Lower leg skin (tissue), 4 donors: ENCODE data around the gene INPP4A. TPM values are rescaled to one million over a fixed set of nuclear protein-coding genes. Genes with fewer than 3 reads are reported as not detected.

Experiments
- DNase-seq, 2 donors: peaks; one replicate each; pipeline ENCODE4 v3.0.0-alpha.2; 2019; ENCODE audit warnings: low spot score in 2 of 2
- H3K4me3 ChIP-seq: fragments of 200-600 bp; sonication (generic); 2 replicates; pipeline ENCODE4 v1.5.1; 2017; ENCODE audit warnings: mild to moderate bottlenecking, low read depth; ENCODE audit not compliant: poor library complexity, severe bottlenecking
- POLR2A ChIP-seq, 2 donors: fragments of 450-650 bp; IDR thresholded peaks; one replicate each; pipeline ENCODE4 v1.6.1; 2016 to 2017; ENCODE audit warnings: antibody characterized with exemption in 2 of 2, mild to moderate bottlenecking in 1 of 2, moderate library complexity in 1 of 2
- WGBS, 2 donors: methylation state at CpG; one replicate each; pipeline ENCODE4 v1.1.5; 2018; 5-methylcytosine and 5-hydroxymethylcytosine counted together
- intact Hi-C: fragments of 100-400 bp; cut with DNase I; formaldehyde crosslinking; loops from one replicate; pipeline ENCODE4 v1.15.0; 2023; ENCODE audit warnings: low total_unique reads
- total RNA-seq, 4 donors: library from RNA; depleted of rRNA; stranded (reverse); fragments of >200 nt; gene quantifications; one replicate each; pipeline ENCODE4 v1.1.0, GENCODE V29; 2016
- TF ChIP-seq, protein P1 (sequence below), 3 donors: fragments of 450-650 bp; IDR thresholded peaks; one replicate each; pipeline ENCODE4 v1.5.1; 2016; ENCODE audit warnings: antibody characterized with exemption in 3 of 3, mild to moderate bottlenecking in 3 of 3, moderate library complexity in 2 of 3

Gene INPP4A
- total RNA-seq, 4 donors from 2014 or later, result 6.7 to 15.5 (median 10.7) TPM

DNA sequence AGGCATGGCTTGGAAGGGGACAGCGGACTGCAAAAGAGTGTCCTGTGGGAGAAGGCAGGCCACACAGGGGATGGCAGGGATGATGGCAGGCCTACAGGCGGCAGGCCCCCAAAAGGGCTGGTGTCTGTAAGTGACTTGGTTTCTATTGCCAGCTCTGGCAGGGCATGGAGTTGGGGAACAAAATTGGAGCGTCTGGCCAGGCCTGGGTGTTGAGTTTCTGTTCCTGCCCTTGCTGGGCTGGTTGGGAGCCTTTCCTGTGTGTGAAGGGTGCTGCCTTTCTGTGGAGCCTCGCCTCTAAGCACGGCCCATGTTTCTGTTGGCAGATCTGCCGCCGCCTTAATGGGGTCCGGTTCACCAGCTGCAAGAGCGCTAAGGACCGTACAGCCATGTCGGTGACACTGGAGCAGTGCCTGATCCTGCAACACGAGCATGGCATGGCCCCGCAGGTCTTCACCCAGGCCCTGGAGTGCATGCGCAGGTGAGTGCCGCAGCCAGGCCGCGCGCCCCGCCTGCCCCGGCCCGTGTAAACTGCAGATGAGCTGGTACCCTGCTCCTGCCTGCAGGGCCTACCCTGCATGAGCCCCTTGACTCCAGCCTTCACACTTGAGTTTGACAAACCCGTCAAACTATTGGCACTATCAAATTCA lies 132.1 kb downstream of the INPP4A start:
- no peak overlapping the region for H3K4me3 ChIP-seq
- peak in 1 of 2 donors; percentile 79 for DNase-seq
- TF ChIP-seq POLR2A (IDR thresholded peaks at IDR 0.05), result no peak
- TF ChIP-seq, protein P1, sequence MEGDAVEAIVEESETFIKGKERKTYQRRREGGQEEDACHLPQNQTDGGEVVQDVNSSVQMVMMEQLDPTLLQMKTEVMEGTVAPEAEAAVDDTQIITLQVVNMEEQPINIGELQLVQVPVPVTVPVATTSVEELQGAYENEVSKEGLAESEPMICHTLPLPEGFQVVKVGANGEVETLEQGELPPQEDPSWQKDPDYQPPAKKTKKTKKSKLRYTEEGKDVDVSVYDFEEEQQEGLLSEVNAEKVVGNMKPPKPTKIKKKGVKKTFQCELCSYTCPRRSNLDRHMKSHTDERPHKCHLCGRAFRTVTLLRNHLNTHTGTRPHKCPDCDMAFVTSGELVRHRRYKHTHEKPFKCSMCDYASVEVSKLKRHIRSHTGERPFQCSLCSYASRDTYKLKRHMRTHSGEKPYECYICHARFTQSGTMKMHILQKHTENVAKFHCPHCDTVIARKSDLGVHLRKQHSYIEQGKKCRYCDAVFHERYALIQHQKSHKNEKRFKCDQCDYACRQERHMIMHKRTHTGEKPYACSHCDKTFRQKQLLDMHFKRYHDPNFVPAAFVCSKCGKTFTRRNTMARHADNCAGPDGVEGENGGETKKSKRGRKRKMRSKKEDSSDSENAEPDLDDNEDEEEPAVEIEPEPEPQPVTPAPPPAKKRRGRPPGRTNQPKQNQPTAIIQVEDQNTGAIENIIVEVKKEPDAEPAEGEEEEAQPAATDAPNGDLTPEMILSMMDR (IDR thresholded peaks at IDR 0.05), result no peak
- intact Hi-C loops, result no loop called here
- 84 to 97% methylated on average over 12 to 21 of the region's 22 CpGs for WGBS, 2 donors

DNA sequence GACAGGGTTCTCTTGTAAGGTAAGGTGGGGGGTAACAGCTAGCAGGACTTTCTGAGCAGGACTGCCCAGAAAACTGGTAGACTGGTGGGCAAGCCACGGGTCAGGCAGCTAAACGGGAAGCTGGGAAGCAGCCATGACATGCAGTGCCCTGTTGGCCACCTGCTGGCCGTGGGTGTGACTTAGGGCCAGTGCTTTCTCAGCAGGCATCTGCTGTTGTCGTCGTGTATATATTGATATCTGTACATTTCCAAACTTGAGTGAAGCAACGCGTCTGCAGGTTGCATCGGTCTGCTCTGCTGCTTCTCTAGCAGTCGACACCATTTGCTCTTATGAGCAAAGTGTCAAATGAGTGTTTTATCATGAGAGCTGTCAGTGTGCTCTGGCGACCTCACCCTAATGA lies 132.7 kb downstream of the INPP4A start:
- no peak for TF ChIP-seq POLR2A (IDR thresholded peaks at IDR 0.05)
- TF ChIP-seq, protein P1 (IDR thresholded peaks at IDR 0.05), result no peak
- DNase-seq, result peak in 1 of 2 donors; percentile 46
- intact Hi-C loops, result no loop called here
- H3K4me3 ChIP-seq, result no peak overlapping the region
- 82 to 85% methylated on average over 10 of the region's 10 CpGs for WGBS, 2 donors

DNA sequence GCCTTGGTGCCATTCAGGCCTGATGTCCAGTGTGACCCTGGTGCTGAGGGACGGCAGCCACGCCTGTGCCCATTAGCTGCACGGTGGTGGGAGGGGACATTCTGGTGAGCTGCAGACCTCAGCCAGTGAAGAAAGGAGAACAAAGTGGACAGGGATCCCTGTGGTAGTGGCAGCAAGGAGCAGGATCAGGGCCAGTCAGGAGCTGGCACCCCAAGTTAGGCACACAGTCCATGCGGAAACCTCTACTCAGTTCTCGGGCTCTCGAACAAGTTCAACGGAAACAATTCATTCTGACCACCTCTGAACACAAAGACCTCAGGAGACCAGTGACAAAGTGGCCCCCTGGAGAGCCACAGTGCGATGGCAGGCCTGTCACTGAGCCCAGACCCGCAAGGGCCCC lies 133.6 kb downstream of the INPP4A start:
- TF ChIP-seq, protein P1 (IDR thresholded peaks at IDR 0.05), result no peak
- no peak for TF ChIP-seq POLR2A (IDR thresholded peaks at IDR 0.05)
- intact Hi-C loops, result no loop called here
- 88 to 95% methylated on average over 9 of the region's 9 CpGs for WGBS, 2 donors
- peak in 1 of 2 donors; percentile 40 for DNase-seq
- no peak overlapping the region for H3K4me3 ChIP-seq

DNA sequence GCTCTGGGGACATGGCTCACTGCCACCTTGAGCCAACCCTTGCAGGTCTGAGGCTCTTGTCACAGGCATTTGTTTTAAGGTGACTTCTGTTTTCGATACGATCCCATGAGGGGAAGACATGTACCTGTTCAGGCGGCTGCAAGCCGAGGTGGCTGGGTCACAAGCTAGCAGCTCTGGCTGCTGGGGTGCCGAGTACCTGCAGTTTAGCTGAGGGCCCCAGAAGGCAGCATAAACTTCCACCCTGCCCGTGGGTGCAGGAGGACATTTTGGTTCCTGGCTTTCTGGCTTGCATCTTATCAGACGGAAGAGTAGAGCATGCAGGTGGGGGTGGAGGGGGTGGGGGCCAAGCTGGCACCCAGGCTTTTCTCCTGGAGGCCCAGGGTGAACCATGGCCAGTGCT lies 135.3 kb downstream of the INPP4A start:
- no peak for TF ChIP-seq POLR2A (IDR thresholded peaks at IDR 0.05)
- TF ChIP-seq, protein P1 (IDR thresholded peaks at IDR 0.05), result no peak
- 85 to 91% methylated on average over 7 of the region's 7 CpGs for WGBS, 2 donors
- no peak overlapping the region for H3K4me3 ChIP-seq
- intact Hi-C loops, result no loop called here
- DNase-seq, result no peak

DNA sequence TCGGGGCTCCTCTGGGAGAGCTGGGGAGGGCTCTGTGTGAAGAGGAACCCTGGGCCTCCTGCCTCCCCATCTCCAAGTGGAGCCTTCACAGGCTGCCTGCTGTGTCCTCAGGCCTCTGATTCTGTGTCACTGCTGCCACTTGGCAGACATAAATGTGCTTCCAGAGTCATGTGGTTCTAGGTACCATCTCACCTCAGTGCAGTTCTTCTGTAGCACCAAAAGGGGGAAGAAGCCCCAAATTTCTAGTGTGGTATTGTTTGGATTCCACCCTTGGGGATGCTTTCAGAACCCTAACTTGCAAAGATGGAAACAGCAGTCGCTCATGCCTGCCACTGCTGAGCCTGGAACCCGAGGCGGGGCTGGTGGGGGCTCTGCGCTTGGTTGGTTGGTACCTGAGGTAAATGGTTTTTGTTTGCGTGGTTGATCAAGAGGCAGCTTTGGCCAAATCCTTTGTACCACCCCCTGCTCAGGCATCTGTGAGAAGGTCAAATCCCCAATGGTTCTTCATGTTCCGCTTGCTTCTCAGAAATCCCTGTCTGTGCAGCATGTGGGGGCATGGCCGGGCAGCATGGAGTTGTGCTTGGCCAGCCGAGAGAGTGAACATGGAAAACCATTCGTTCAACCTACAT lies 136.1 kb downstream of the INPP4A start:
- no peak for TF ChIP-seq POLR2A (IDR thresholded peaks at IDR 0.05)
- TF ChIP-seq, protein P1 (IDR thresholded peaks at IDR 0.05), result no peak
- intact Hi-C loops, result no loop called here
- 93 to 95% methylated on average over 10 of the region's 10 CpGs for WGBS, 2 donors
- no peak overlapping the region for H3K4me3 ChIP-seq
- DNase-seq, result no peak
